Endometrium (tissue), 2 donors: Measurements from ENCODE around the gene SLC7A1.

Experiments used
- FAIRE-seq: peaks from 2 replicates; lab custom pipeline; 2012; peaks lifted over from hg19 to GRCh38; lab: Jason Lieb, UNC
- donor health status: control.
- donor health status: control.

Gene SLC7A1

GRCh38 chr13:29487466-29488454, 107.7 kb downstream of the SLC7A1 start:
- FAIRE-seq: no peak

GRCh38 chr13:29486551-29486950, 108.9 kb downstream of the SLC7A1 start:
- no peak for FAIRE-seq

- FAIRE-seq: no peak
Measured at GRCh38 chr13:29484796-29485195, 110.7 kb downstream of the SLC7A1 start.

GRCh38 chr13:29484236-29484635, 111.3 kb downstream of the SLC7A1 start:
- FAIRE-seq: no peak

- FAIRE-seq: no peak
Measured at GRCh38 chr13:29483623-29484022, 111.9 kb downstream of the SLC7A1 start.

GRCh38 chr13:29483211-29483610, 112.3 kb downstream of the SLC7A1 start:
- FAIRE-seq: no peak

- FAIRE-seq: no peak
Measured at GRCh38 chr13:29482504-29482903, 113.0 kb downstream of the SLC7A1 start.

GRCh38 chr13:29481603-29482002, 113.9 kb downstream of the SLC7A1 start:
- no peak for FAIRE-seq

GRCh38 chr13:29480893-29481525, 114.5 kb downstream of the SLC7A1 start:
- no peak for FAIRE-seq

- FAIRE-seq: no peak
Measured at GRCh38 chr13:29479716-29480492, 115.6 kb downstream of the SLC7A1 start.

GRCh38 chr13:29476046-29476445, 119.4 kb downstream of the SLC7A1 start:
- no peak for FAIRE-seq

GRCh38 chr13:29474991-29475390, 120.5 kb downstream of the SLC7A1 start:
- FAIRE-seq: no peak

- no peak for FAIRE-seq
Measured at GRCh38 chr13:29473166-29473565, 122.3 kb downstream of the SLC7A1 start.

- no peak for FAIRE-seq
Measured at GRCh38 chr13:29472332-29472961, 123.0 kb downstream of the SLC7A1 start.

GRCh38 chr13:29471551-29471950, 123.9 kb downstream of the SLC7A1 start:
- FAIRE-seq: no peak

- FAIRE-seq: no peak
Measured at GRCh38 chr13:29465741-29466293, 129.7 kb downstream of the SLC7A1 start.

GRCh38 chr13:29464105-29464679, 131.3 kb downstream of the SLC7A1 start:
- FAIRE-seq: no peak

GRCh38 chr13:29459813-29460355, 135.6 kb downstream of the SLC7A1 start:
- FAIRE-seq: no peak
